ENCODE results near the gene OR51B4. TPM values are rescaled to one million over a fixed set of nuclear protein-coding genes. Genes with fewer than 3 reads are reported as not detected.

Gene OR51B4
- total and polyA plus RNA-seq, 2 of the 13 experiments (the other 11 are each of a cell fraction or from before 2014, with no cell fraction given): 0.11 to 0.33 TPM

GRCh38 chr11:5336331-5336730 is 34.6 kb upstream of the OR51B4 start:
- intact Hi-C loops (cut with micrococcal nuclease; ENCODE audit: unreplicated experiment): no loop called here
- ChIA-PET POLR2A (no interaction called here), CTCF (ENCODE audit: low intra/inter-chr PET ratio, low total read pairs) (no interaction called here)
- no peaks in the 10 kb centered on the region for H3K9me3 ChIP-seq (ENCODE audit: low read length)
- ATAC-seq (no peak), DNase-seq (ENCODE audit: low spot score) (no peak), FAIRE-seq (no peak)
- no peak overlapping the region for H2AFZ ChIP-seq (ENCODE audit: low read length)
- no peak overlapping the region for H3K4me3 ChIP-seq (replicated peaks in 1 of 3; ENCODE audit: insufficient read depth in 1 of 3, low read depth in 2 of 3, low read length in 3 of 3)
- no peaks in the 10 kb centered on the region for H3K27me3 ChIP-seq (ENCODE audit: control insufficient read depth in 1 of 2, insufficient read depth in 2 of 2, low read length in 2 of 2)
- H4K20me1 ChIP-seq (ENCODE audit: insufficient read depth, low read length): no peaks in the 10 kb centered on the region
- in situ Hi-C loops (cut with HindIII; ENCODE audit: extremely low pct_ligation_motif_present, low pct_unique_long_range_greater_than_20kb): no loop called here
- BruUV-seq (replicated peaks): no TSS peak
- H3K79me2 ChIP-seq (ENCODE audit: insufficient read depth, low read length): no peaks in the 10 kb centered on the region
- H3K4me2 ChIP-seq (ENCODE audit: low read depth, low read length): no peak overlapping the region
- H3K4me1 ChIP-seq (ENCODE audit: insufficient read depth, low read length): no peaks in the 10 kb centered on the region
- no peak overlapping the region for H3K9ac ChIP-seq (ENCODE audit: insufficient read depth, low read depth, low read length)
- no peak overlapping the region for H3K27ac ChIP-seq (ENCODE audit: extremely low read length, insufficient read depth, low read length)
- H3K36me3 ChIP-seq (replicated peaks in 1 of 2; ENCODE audit: control insufficient read depth in 1 of 2, insufficient read depth in 2 of 2, low read length in 2 of 2): no peaks in the 10 kb centered on the region
- TF ChIP-seq, protein P1, sequence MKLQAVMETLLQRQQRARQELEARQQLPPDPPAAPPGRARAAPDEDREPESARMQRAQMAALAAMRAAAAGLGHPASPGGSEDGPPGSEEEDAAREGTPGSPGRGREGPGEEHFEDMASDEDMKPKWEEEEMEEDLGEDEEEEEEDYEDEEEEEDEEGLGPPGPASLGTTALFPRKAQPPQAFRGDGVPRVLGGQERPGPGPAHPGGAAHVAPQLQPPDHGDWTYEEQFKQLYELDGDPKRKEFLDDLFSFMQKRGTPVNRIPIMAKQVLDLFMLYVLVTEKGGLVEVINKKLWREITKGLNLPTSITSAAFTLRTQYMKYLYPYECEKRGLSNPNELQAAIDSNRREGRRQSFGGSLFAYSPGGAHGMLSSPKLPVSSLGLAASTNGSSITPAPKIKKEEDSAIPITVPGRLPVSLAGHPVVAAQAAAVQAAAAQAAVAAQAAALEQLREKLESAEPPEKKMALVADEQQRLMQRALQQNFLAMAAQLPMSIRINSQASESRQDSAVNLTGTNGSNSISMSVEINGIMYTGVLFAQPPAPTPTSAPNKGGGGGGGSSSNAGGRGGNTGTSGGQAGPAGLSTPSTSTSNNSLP (IDR thresholded peaks at IDR 0.05; ENCODE audit: low read depth, low read length): no peak
- no peak for TF ChIP-seq CBX5 (CRISPR knock-in tag; IDR thresholded peaks at IDR 0.05; ENCODE audit: borderline replicate concordance)

- no peak for FAIRE-seq
- no peaks in the 10 kb centered on the region for H3K9me3 ChIP-seq (ENCODE audit: low read length)
- H4K20me1 ChIP-seq (ENCODE audit: insufficient read depth, low read length): no peaks in the 10 kb centered on the region
- H2AFZ ChIP-seq (ENCODE audit: low read length): no peak overlapping the region
- 0% methylated on average over 1 of the region's 1 CpG for WGBS (ENCODE audit: low lambda C conversion rate)
- POLR2A ChIA-PET: no interaction called here
- in situ Hi-C loops (cut with HindIII; ENCODE audit: extremely low pct_ligation_motif_present, low pct_unique_long_range_greater_than_20kb): no loop called here
- no peak overlapping the region for H3K27ac ChIP-seq (ENCODE audit: extremely low read length, insufficient read depth, low read length)
- no peak overlapping the region for H3K9ac ChIP-seq (ENCODE audit: insufficient read depth, low read depth, low read length)
- no peaks in the 10 kb centered on the region for H3K79me2 ChIP-seq (ENCODE audit: insufficient read depth, low read length)
- no peak for ATAC-seq
- H3K36me3 ChIP-seq (replicated peaks in 1 of 2; ENCODE audit: control insufficient read depth in 1 of 2, insufficient read depth in 2 of 2, low read length in 2 of 2): no peaks in the 10 kb centered on the region
- BruUV-seq (replicated peaks): no TSS peak
- H3K4me2 ChIP-seq (ENCODE audit: low read depth, low read length): no peak overlapping the region
- H3K4me1 ChIP-seq (ENCODE audit: insufficient read depth, low read length): no peaks in the 10 kb centered on the region
- DNase-seq (ENCODE audit: low spot score): no peak
- no peak overlapping the region for H3K4me3 ChIP-seq (replicated peaks in 1 of 3; ENCODE audit: insufficient read depth in 1 of 3, low read depth in 2 of 3, low read length in 3 of 3)
- no peak for TF ChIP-seq PHF20 (CRISPR knock-in tag; IDR thresholded peaks at IDR 0.05)
- TF ChIP-seq KDM5A (IDR thresholded peaks at IDR 0.05; ENCODE audit: borderline replicate concordance, low read length): no peak
- no peak for TF ChIP-seq ZNF382 (CRISPR knock-in tag; IDR thresholded peaks at IDR 0.05; ENCODE audit: borderline replicate concordance)
- TF ChIP-seq ZNF816 (CRISPR knock-in tag; IDR thresholded peaks at IDR 0.05; ENCODE audit: borderline replicate concordance): no peak
- no peak for TF ChIP-seq ZNF670 (CRISPR knock-in tag; IDR thresholded peaks at IDR 0.05; ENCODE audit: borderline replicate concordance)
- TF ChIP-seq BHLHE40 (IDR thresholded peaks at IDR 0.05; ENCODE audit: low read length): no peak
- CTCF ChIA-PET (ENCODE audit: low intra/inter-chr PET ratio, low total read pairs): no interaction called here
- H3K27me3 ChIP-seq (ENCODE audit: control insufficient read depth in 1 of 2, insufficient read depth in 2 of 2, low read length in 2 of 2): no peaks in the 10 kb centered on the region
- intact Hi-C loops (cut with micrococcal nuclease; ENCODE audit: unreplicated experiment): no loop called here
Measured at GRCh38 chr11:5335170-5335569, 33.4 kb upstream of the OR51B4 start.

Measured in HepG2 (cell line).